Measurements from ENCODE around the gene ZNF724.

DNA sequence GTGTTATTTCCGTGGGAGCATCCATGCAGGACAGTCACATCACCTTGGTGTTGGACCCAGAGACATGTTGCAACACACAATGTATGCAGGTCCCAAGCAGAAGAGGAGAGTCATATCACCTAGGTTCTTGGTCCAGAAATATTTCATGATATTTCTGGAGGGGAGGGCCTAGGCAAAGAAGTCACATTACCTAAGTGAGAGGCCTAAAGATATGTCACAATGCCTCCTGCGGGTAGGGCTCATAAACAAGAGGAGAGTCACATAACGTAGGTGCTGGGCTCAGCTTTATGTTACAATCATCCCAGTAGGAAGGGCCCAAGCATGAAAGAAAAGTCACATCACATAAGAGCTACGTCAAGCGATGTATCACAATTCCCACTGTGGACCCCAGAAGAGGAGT is 10.8 kb upstream of the ZNF724 start:
- TF ChIP-seq POLR2A (IDR thresholded peaks at IDR 0.05) = no peak
- no peak for TF ChIP-seq CTCF (IDR thresholded peaks at IDR 0.05)
- no peak for TF ChIP-seq POLR2AphosphoS5 (IDR thresholded peaks at IDR 0.05)

All from prostate gland (tissue), 2 donors.